ENCODE results near the gene SF3B4.
A peak's percentile ranks its signal among the peaks of the same experiment; 100 is the strongest.

Gene SF3B4

DNA sequence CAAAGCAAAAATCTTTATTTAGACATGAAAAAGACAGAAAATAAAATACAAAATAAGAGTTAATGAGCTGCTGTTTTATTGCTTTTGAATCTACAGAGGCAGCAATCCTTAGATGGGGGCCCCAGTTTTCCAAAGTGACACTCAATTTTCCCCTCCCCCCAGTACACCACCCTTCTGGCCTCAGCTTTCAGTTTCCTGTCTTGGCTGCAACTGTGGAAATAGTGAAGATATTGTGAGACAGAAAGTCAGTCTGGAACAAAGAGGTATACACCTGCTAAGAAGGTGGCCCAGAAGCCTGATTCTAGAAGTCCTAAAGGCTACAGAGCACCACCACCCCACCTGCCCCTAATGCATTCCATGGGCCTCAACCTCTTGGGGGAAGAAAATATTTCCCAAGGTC lies 10.2 kb upstream of the SF3B4 start:
- no peak for TF ChIP-seq CREB1 (IDR thresholded peaks at IDR 0.05; ENCODE audit: low read depth)
- no peak for TF ChIP-seq RAD21 (IDR thresholded peaks at IDR 0.05; ENCODE audit: low read depth)
- no peak for TF ChIP-seq NFIC (IDR thresholded peaks at IDR 0.05)
- no peak for TF ChIP-seq TEAD4 (IDR thresholded peaks at IDR 0.05)
- TF ChIP-seq, protein P1, sequence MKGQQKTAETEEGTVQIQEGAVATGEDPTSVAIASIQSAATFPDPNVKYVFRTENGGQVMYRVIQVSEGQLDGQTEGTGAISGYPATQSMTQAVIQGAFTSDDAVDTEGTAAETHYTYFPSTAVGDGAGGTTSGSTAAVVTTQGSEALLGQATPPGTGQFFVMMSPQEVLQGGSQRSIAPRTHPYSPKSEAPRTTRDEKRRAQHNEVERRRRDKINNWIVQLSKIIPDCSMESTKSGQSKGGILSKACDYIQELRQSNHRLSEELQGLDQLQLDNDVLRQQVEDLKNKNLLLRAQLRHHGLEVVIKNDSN (IDR thresholded peaks at IDR 0.05), result no peak
- TF ChIP-seq EP300 (IDR thresholded peaks at IDR 0.05; ENCODE audit: borderline replicate concordance), result no peak
- TF ChIP-seq, protein P2, sequence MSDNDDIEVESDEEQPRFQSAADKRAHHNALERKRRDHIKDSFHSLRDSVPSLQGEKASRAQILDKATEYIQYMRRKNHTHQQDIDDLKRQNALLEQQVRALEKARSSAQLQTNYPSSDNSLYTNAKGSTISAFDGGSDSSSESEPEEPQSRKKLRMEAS (IDR thresholded peaks at IDR 0.05), result no peak
- TF ChIP-seq FOXM1 (IDR thresholded peaks at IDR 0.05; ENCODE audit: borderline replicate concordance, low read depth), result no peak
- no peak for TF ChIP-seq TAF1 (IDR thresholded peaks at IDR 0.05; ENCODE audit: low read depth)
- no peak for TF ChIP-seq CEBPB (IDR thresholded peaks at IDR 0.05)
- TF ChIP-seq EGR1 (IDR thresholded peaks at IDR 0.05), result no peak
- no peak for TF ChIP-seq ZBTB7A (IDR thresholded peaks at IDR 0.05; ENCODE audit: low read depth)
- TF ChIP-seq TCF12 (IDR thresholded peaks at IDR 0.05; ENCODE audit: low read depth), result no peak
- TF ChIP-seq YY1 (IDR thresholded peaks at IDR 0.05; ENCODE audit: low read depth), result no peak
- TF ChIP-seq, protein P3, sequence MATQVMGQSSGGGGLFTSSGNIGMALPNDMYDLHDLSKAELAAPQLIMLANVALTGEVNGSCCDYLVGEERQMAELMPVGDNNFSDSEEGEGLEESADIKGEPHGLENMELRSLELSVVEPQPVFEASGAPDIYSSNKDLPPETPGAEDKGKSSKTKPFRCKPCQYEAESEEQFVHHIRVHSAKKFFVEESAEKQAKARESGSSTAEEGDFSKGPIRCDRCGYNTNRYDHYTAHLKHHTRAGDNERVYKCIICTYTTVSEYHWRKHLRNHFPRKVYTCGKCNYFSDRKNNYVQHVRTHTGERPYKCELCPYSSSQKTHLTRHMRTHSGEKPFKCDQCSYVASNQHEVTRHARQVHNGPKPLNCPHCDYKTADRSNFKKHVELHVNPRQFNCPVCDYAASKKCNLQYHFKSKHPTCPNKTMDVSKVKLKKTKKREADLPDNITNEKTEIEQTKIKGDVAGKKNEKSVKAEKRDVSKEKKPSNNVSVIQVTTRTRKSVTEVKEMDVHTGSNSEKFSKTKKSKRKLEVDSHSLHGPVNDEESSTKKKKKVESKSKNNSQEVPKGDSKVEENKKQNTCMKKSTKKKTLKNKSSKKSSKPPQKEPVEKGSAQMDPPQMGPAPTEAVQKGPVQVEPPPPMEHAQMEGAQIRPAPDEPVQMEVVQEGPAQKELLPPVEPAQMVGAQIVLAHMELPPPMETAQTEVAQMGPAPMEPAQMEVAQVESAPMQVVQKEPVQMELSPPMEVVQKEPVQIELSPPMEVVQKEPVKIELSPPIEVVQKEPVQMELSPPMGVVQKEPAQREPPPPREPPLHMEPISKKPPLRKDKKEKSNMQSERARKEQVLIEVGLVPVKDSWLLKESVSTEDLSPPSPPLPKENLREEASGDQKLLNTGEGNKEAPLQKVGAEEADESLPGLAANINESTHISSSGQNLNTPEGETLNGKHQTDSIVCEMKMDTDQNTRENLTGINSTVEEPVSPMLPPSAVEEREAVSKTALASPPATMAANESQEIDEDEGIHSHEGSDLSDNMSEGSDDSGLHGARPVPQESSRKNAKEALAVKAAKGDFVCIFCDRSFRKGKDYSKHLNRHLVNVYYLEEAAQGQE (IDR thresholded peaks at IDR 0.05; ENCODE audit: low read depth), result no peak

DNA sequence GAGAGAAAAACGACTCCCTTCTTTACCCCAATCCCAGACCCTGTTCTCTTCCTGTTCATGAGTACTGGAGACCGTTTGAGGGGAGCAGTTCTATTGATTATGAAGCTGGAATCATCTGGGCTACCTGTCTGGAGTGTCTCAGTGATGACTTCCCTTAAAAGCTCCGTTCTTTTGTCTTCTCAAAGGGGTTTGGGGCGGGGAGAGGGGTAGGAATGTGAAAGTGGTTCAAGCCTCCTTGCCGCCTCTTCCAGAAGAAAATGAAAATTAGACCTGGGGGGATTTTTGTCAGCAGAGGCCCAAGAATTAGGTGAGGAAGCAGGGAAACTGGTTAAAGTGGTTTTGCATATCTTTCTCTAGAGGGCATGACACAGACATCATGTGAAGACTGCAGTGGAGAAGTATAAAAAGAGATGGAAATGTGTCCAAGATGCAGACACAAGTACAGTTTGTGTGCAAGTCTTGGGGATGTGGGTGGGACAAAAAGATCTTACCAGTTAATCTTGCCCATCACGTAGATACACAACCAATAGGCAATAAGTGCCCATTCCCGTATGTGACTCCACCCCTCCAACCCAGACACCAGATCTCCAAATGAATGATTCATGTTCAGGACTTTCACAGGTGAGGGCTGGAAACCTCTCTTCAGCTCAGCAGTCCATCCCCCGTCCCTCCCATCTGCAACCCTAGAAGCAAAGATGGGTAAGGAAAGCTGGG lies 9.5 kb upstream of the SF3B4 start:
- TF ChIP-seq, protein P2 (IDR thresholded peaks at IDR 0.05), result no peak
- TF ChIP-seq CREB1 (IDR thresholded peaks at IDR 0.05; ENCODE audit: low read depth) (no peak), ZBTB7A (IDR thresholded peaks at IDR 0.05; ENCODE audit: low read depth) (no peak)

DNA sequence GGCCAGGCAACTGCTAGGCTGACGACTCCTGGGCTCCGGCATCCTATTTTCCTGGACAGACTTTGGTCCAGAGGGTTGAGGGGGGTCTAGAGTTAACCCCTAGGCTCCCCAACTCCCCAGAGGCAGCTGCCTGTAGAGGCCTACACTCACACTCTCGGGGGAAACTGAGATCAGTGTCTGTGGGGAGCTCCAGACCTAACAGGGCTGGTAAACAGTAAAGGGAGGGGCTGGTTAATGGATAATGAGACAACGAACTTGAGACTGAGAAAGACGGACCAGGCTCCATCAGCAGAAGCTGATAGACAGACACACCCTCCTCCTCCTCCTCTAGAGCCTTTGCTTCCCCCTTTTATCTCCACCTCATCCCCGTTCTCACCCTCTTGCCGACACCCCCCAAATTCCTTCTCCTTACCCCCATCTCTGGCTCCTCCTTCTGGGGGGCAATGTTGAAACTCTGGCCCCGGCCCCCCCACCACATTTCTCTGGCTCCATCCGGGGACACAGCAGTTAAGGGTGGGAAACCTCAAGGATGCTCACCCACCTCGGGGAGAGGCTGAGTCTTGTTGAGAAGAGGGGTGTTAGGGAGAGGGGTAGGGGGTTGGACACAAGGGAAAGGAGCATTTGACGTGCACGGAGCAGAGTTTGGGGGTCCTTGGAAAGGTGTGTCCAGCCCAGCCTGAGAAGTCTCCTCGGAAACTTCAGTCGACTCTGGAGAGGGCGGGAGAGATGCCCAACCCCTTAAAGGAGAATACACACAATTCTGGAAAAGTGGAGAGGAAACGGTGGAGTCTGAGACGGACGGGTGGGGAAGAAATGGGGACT lies 8.8 kb upstream of the SF3B4 start, which contains the start of gene MTMR11:
MTMR11 (minus strand) TSS at position 710 of the 822 bp plus-strand sequence; CDS start at position 478, 232 bp downstream.
- TF ChIP-seq ZBTB7A (IDR thresholded peaks at IDR 0.05; ENCODE audit: low read depth) (0 out of 2 replicates have a peak, but pooled peaks have one; percentile 56), NFIC (IDR thresholded peaks at IDR 0.05) (no peak), TEAD4 (IDR thresholded peaks at IDR 0.05) (no peak), RAD21 (IDR thresholded peaks at IDR 0.05; ENCODE audit: low read depth) (no peak), CEBPB (IDR thresholded peaks at IDR 0.05) (no peak)

DNA sequence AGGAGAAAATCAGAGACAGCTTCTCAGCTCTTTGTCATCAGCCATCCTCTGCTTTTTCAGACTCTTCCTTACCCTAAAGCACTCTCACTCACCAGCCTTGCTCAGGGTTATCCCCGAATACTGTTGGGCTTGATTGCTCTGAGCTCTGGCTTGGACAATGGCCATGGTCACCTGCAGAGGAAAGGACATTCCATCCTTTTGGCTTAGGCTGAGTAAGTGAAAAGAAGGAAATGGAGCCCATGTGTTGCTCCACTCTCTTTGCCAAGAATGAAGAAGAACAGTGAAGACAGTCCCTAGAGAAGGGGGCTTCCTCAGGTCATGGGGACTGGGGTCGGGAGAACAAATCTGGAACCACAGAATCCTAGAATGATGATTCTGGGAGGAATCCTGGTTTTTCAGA lies 6.8 kb upstream of the SF3B4 start:
- TF ChIP-seq ZBTB7A (IDR thresholded peaks at IDR 0.05; ENCODE audit: low read depth) (no peak), TCF12 (IDR thresholded peaks at IDR 0.05; ENCODE audit: low read depth) (no peak), EGR1 (IDR thresholded peaks at IDR 0.05) (no peak), CREB1 (IDR thresholded peaks at IDR 0.05; ENCODE audit: low read depth) (no peak), FOXM1 (IDR thresholded peaks at IDR 0.05; ENCODE audit: borderline replicate concordance, low read depth) (no peak), EP300 (IDR thresholded peaks at IDR 0.05; ENCODE audit: borderline replicate concordance) (no peak), YY1 (IDR thresholded peaks at IDR 0.05; ENCODE audit: low read depth) (no peak), NFIC (IDR thresholded peaks at IDR 0.05) (no peak), TAF1 (IDR thresholded peaks at IDR 0.05; ENCODE audit: low read depth) (no peak), CEBPB (IDR thresholded peaks at IDR 0.05) (no peak), RAD21 (IDR thresholded peaks at IDR 0.05; ENCODE audit: low read depth) (no peak), TEAD4 (IDR thresholded peaks at IDR 0.05) (no peak)
- TF ChIP-seq, protein P1 (IDR thresholded peaks at IDR 0.05), result no peak
- TF ChIP-seq, protein P2 (IDR thresholded peaks at IDR 0.05), result no peak
- TF ChIP-seq, protein P3 (IDR thresholded peaks at IDR 0.05; ENCODE audit: low read depth), result no peak

DNA sequence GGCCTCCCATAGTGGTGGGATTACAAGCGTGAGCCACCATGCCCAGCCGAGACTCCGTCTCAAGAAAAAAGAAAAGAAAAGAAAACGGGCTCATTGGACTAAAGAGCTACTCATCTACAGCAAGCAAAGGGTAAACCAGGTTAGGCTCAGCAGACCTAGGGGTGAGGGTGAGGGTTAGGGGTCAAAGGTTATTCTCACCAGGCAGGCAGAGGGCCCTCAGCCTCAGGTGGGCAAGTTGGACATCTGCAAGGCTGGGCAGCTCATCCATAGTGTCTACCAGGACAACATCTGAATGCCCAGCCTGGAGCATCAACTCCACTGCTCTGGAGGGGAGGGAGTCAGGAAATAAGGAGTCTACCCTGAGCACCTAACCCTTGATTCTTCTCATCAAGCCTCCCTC lies 5.6 kb upstream of the SF3B4 start:
- no peak for TF ChIP-seq YY1 (IDR thresholded peaks at IDR 0.05; ENCODE audit: low read depth)
- TF ChIP-seq TAF1 (IDR thresholded peaks at IDR 0.05; ENCODE audit: low read depth), result no peak
- no peak for TF ChIP-seq NFIC (IDR thresholded peaks at IDR 0.05)
- no peak for TF ChIP-seq EP300 (IDR thresholded peaks at IDR 0.05; ENCODE audit: borderline replicate concordance)
- TF ChIP-seq CREB1 (IDR thresholded peaks at IDR 0.05; ENCODE audit: low read depth), result no peak
- TF ChIP-seq, protein P3 (IDR thresholded peaks at IDR 0.05; ENCODE audit: low read depth), result no peak
- TF ChIP-seq EGR1 (IDR thresholded peaks at IDR 0.05), result no peak
- no peak for TF ChIP-seq TEAD4 (IDR thresholded peaks at IDR 0.05)
- TF ChIP-seq ZBTB7A (IDR thresholded peaks at IDR 0.05; ENCODE audit: low read depth), result no peak
- TF ChIP-seq TCF12 (IDR thresholded peaks at IDR 0.05; ENCODE audit: low read depth), result no peak
- TF ChIP-seq, protein P1 (IDR thresholded peaks at IDR 0.05), result no peak
- TF ChIP-seq CEBPB (IDR thresholded peaks at IDR 0.05), result no peak
- TF ChIP-seq, protein P2 (IDR thresholded peaks at IDR 0.05), result no peak

Measured in Ishikawa (cell line).